GM12865 (cell line): ENCODE results near the gene SAMD4A.
A peak's percentile ranks its signal among the peaks of the same experiment; 100 is the strongest.

Experiments used
- DNase-seq: peaks from one replicate; pipeline ENCODE4 v3.0.0; 2010; ENCODE audit warnings: low read depth
- H3K4me3 ChIP-seq: 2 replicates; pipeline ENCODE4 v1.5.1; 2011; ENCODE audit warnings: mild to moderate bottlenecking, low read depth, low read length, control low read depth
- TF ChIP-seq, protein P1 (sequence below): IDR thresholded peaks from 2 replicates; pipeline ENCODE4 v1.5.1; 2011; ENCODE audit warnings: low read length, control low read depth, low read depth, inconsistent platforms; ENCODE audit not compliant: insufficient read depth; ENCODE audit errors: missing control alignments

The SAMD4A gene

DNA sequence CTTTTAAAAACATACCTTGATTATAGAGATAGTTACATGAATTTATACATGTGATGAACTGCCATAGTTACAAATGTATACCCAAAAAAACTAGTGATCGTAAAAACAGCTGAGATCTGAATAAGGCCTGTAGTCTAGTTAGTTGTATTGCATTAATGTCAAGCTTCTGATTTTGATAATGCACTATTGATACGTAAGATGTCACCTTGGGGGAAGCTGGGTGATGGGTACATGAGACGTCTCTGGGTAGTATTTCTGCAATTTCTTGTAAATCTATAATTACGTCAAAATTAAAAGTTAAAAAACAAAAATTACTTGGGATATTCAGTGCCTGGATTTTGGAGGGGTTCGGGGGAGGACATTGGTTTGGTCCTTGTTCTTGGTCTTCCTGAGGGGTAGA, 144.4 kb downstream of the SAMD4A start:
- no peak for DNase-seq
- TF ChIP-seq, protein P1, sequence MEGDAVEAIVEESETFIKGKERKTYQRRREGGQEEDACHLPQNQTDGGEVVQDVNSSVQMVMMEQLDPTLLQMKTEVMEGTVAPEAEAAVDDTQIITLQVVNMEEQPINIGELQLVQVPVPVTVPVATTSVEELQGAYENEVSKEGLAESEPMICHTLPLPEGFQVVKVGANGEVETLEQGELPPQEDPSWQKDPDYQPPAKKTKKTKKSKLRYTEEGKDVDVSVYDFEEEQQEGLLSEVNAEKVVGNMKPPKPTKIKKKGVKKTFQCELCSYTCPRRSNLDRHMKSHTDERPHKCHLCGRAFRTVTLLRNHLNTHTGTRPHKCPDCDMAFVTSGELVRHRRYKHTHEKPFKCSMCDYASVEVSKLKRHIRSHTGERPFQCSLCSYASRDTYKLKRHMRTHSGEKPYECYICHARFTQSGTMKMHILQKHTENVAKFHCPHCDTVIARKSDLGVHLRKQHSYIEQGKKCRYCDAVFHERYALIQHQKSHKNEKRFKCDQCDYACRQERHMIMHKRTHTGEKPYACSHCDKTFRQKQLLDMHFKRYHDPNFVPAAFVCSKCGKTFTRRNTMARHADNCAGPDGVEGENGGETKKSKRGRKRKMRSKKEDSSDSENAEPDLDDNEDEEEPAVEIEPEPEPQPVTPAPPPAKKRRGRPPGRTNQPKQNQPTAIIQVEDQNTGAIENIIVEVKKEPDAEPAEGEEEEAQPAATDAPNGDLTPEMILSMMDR: no peak
- no peak overlapping the region for H3K4me3 ChIP-seq

DNA sequence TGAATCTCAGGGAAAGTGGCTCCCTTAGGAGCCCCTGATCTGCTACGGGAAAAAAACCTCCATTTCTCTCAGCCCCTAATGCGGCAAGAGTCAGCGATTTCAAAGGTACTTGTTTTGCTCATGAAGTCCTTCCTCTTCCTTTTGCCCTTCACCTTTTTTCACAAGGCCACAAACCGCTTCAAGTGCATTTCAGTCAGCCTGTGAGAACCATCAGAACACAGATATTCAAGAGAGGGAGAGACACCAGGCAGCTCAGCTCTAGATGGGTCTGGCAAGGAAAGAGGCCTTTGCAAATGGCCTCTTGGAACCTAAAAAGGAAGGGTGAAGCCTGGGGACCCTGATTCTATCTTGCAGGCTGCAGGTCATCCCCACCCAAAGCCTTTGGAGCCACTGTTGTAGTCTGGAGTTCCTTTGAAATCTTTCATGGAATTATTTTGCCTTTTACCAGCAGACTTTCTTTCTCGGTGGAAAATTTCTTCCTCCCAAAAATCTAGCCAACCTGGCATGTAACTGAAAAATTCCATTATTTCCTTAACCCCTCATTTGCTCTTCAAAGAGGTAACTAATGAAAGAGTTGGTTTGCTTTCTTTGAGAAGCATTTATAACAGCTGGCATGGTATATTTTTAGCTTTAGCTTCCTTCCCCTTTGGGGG, 145.0 kb downstream of the SAMD4A start:
- H3K4me3 ChIP-seq: no peak overlapping the region
- TF ChIP-seq, protein P1: no peak
- peak; percentile 14 for DNase-seq

- TF ChIP-seq, protein P1: no peak
- H3K4me3 ChIP-seq: no peak overlapping the region
- no peak for DNase-seq
These were observed 145.7 kb downstream of the SAMD4A start for GRCh38 chr14:54712465-54713200.

GRCh38 chr14:54713379-54713778, 146.5 kb downstream of the SAMD4A start:
- TF ChIP-seq, protein P1: no peak
- no peak overlapping the region for H3K4me3 ChIP-seq
- no peak for DNase-seq

GRCh38 chr14:54715239-54715638, 148.3 kb downstream of the SAMD4A start:
- no peak overlapping the region for H3K4me3 ChIP-seq
- TF ChIP-seq, protein P1: no peak
- DNase-seq: no peak

GRCh38 chr14:54715811-54716210, 148.9 kb downstream of the SAMD4A start:
- TF ChIP-seq, protein P1: no peak

More at GRCh38 chr14:54715811-54716210, 148.9 kb downstream of the SAMD4A start:
- no peak overlapping the region for H3K4me3 ChIP-seq
- DNase-seq: no peak
